Heart left ventricle (tissue), 16 donors: ENCODE results near the gene ZIC2. TPM values are rescaled to one million over a fixed set of nuclear protein-coding genes. Genes with fewer than 3 reads are reported as not detected.

Source experiments
- ATAC-seq, 4 donors: fragments of 200-7000 bp; cut with Tn5 transposase; one replicate each; pipeline ENCODE4 v1.9.1; 2020 to 2022; ENCODE audit warnings: moderate library complexity in 4 of 4, mild to moderate bottlenecking in 3 of 4, moderate number of reproducible peaks in 1 of 4
- DNase-seq, 5 donors: peaks; one replicate each; pipeline ENCODE4 v3.0.0-alpha.2; 2020
- H3K27ac ChIP-seq, 12 donors: fragments of 200-600 bp; sonication (generic) in 4 of 12; one replicate each; pipeline versions ENCODE4 v1.5.0 to v1.8.0; 2016 to 2022; ENCODE audit warnings: mild to moderate bottlenecking in 2 of 12
- H3K27me3 ChIP-seq, 9 donors: fragments of 200-600 bp; sonication (generic) in 2 of 9; one replicate each; pipeline versions ENCODE4 v1.5.1 to v1.8.0; 2016 to 2022; ENCODE audit warnings: mild to moderate bottlenecking in 3 of 9
- H3K36me3 ChIP-seq, 9 donors: fragments of 200-600 bp; sonication (generic) in 2 of 9; one replicate each; pipeline versions ENCODE4 v1.5.0 to v1.8.0; 2018 to 2022; ENCODE audit warnings: mild to moderate bottlenecking in 2 of 9
- H3K4me1 ChIP-seq, 12 donors: fragments of 200-600 bp; sonication (generic) in 4 of 12; one replicate each; pipeline versions ENCODE4 v1.5.0 to v1.8.0; 2016 to 2022; ENCODE audit warnings: mild to moderate bottlenecking in 3 of 12
- H3K4me3 ChIP-seq, 12 donors: fragments of 200-600 bp; sonication (generic) in 4 of 12; one replicate each; pipeline versions ENCODE4 v1.5.0 to v1.8.0; 2017 to 2022; ENCODE audit warnings: mild to moderate bottlenecking in 9 of 12, moderate library complexity in 4 of 12
- H3K9me3 ChIP-seq, 12 donors: fragments of 200-600 bp; sonication (generic) in 4 of 12; one replicate each; pipeline versions ENCODE4 v1.5.0 to v1.8.0; 2016 to 2022; ENCODE audit warnings: mild to moderate bottlenecking in 1 of 12
- POLR2A ChIP-seq, 2 donors: fragments of 450-650 bp; IDR thresholded peaks; one replicate each; pipeline ENCODE4 v1.6.1; 2017; ENCODE audit warnings: antibody characterized with exemption in 2 of 2, mild to moderate bottlenecking in 2 of 2, moderate library complexity in 2 of 2
- WGBS, 4 donors: extraction: QIAGEN DNeasy Blood & Tissue Kit in 2 of 4; methylation state at CpG; one replicate each; pipeline versions ENCODE4 v1.1.5 to v1.1.7; 2013 to 2018; 5-methylcytosine and 5-hydroxymethylcytosine counted together
- intact Hi-C, 10 donors: fragments of 100-400 bp; cut with DNase I; formaldehyde crosslinking; loops; one replicate each; pipeline versions ENCODE4 v1.11.1 to v1.14.2; 2022
- polyA plus RNA-seq, 2 donors: library from polyadenylated mRNA; stranded (reverse); fragments of 200-250 nt; gene quantifications; one replicate each; pipeline ENCODE4 v1.2.3, GENCODE V29; 2013
- total RNA-seq, 9 donors: library from RNA; depleted of rRNA in 2 of 9; stranded (reverse); fragments of >200 nt in 2 of 9; fragmentation: NEBNext Ultra II Directional in 3 of 9; extraction: Animal tissue kit (Norgen Biotek cat#: 25700) in 3 of 9; gene quantifications; one replicate each; pipeline versions ENCODE4 v1.1.0 to v1.2.4, GENCODE V29; 2016 to 2023
- TF ChIP-seq, protein P1 (sequence below), 12 donors: fragments of 200-600 bp; sonication (generic) in 4 of 12; IDR thresholded peaks; one replicate each; pipeline versions ENCODE4 v1.5.0 to v1.8.0; 2018 to 2022; ENCODE audit warnings: antibody characterized with exemption in 12 of 12, mild to moderate bottlenecking in 5 of 12
- donor health status: ischemic (EF 13 %, LVEDD 7.1; RV severe dilation, severe dysfunction).
- donor health status: healthy with polysubstance abuse.
- donor health status: DM: no; HTN: yes; CAD: no.
- donor health status: DM: no; HTN: no; CAD: no.
- donor health status: ischemic (EF 25% LVEDD 6.9; RV normal size, moderate dysfunction).
- donor health status: ischemic (EF 25% LVEDD 5.7; RV mildly dilated, moderate dysfunction).
- donor health status: healthy.
- donor health status: DM: yes; HTN: yes; CAD: no.
- donor health status: ischemic (EF 35%, LVEDD 5.7; RV mildly dilated, moderate dysfunction).
- donor health status: nonischemic (EF 11% LVEDD 7.7; RV severe dilation, severe dysfunction).
- donor health status: DM: yes; HTN: yes; CAD: no.
- donor health status: PGD.
- donor health status: ischemic (EF 29% LVEDD 5.4; RV normal size, mild dysfunction).
- donor health status: nonischemic (EF 23%, LVEDD 6.1; RV moderate dilation, normal function).

Gene ZIC2
- total and polyA plus RNA-seq, 11 donors, result not detected

GRCh38 chr13:99980824-99981734, 505 bp upstream of the ZIC2 start:
- Histone ChIP-seq H3K9me3 (peaks cover 0 to 5% (median 0%) of the 10 kb centered on the region in 12 donors), H3K36me3 (no peaks in the 10 kb centered on the region), H3K27me3 (peaks cover 70 to 99% (median 95%) of the 10 kb centered on the region in 9 donors), H3K4me3 (peak overlapping the region; percentile 9 to 58 (median 46)), H3K4me1 (peaks cover 4 to 43% (median 23%) of the 10 kb centered on the region in 12 donors), H3K27ac (no peak overlapping the region)
- DNase-seq (peak in 1 of 5 donors; percentile 56), ATAC-seq (peak in 1 of 4 donors; percentile 36)
- 1 to 3% (median 1%) methylated on average over 38 to 109 of the region's 110 CpGs for WGBS, 4 donors
- intact Hi-C loops, result no loop called here
- TF ChIP-seq POLR2A (IDR thresholded peaks at IDR 0.05), result no peak
- TF ChIP-seq, protein P1, sequence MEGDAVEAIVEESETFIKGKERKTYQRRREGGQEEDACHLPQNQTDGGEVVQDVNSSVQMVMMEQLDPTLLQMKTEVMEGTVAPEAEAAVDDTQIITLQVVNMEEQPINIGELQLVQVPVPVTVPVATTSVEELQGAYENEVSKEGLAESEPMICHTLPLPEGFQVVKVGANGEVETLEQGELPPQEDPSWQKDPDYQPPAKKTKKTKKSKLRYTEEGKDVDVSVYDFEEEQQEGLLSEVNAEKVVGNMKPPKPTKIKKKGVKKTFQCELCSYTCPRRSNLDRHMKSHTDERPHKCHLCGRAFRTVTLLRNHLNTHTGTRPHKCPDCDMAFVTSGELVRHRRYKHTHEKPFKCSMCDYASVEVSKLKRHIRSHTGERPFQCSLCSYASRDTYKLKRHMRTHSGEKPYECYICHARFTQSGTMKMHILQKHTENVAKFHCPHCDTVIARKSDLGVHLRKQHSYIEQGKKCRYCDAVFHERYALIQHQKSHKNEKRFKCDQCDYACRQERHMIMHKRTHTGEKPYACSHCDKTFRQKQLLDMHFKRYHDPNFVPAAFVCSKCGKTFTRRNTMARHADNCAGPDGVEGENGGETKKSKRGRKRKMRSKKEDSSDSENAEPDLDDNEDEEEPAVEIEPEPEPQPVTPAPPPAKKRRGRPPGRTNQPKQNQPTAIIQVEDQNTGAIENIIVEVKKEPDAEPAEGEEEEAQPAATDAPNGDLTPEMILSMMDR (IDR thresholded peaks at IDR 0.05), result no peak

GRCh38 chr13:99982036-99982730, 599 bp downstream of the ZIC2 start:
- DNase-seq (no peak), ATAC-seq (no peak)
- 1 to 8% (median 1%) methylated on average over 2 to 98 of the region's 98 CpGs for WGBS, 4 donors
- intact Hi-C loops, result no loop called here
- TF ChIP-seq, protein P1 (IDR thresholded peaks at IDR 0.05), result no peak
- no peak for TF ChIP-seq POLR2A (IDR thresholded peaks at IDR 0.05)
- Histone ChIP-seq H3K4me3 (peak overlapping the region in 10 of 12 donors; percentile 9 to 58 (median 48)), H3K4me1 (peaks cover 4 to 43% (median 23%) of the 10 kb centered on the region in 12 donors), H3K36me3 (no peaks in the 10 kb centered on the region), H3K27me3 (peaks cover 81 to 99% (median 95%) of the 10 kb centered on the region in 9 donors), H3K27ac (no peak overlapping the region), H3K9me3 (peaks cover 0 to 5% (median 0%) of the 10 kb centered on the region in 12 donors)

GRCh38 chr13:99982731-99983498, 1.3 kb downstream of the ZIC2 start:
- intact Hi-C loops, result no loop called here
- WGBS, 4 donors, result 4 to 13% (median 6%) methylated on average over 23 to 48 of the region's 48 CpGs
- peaks cover 83 to 99% (median 95%) of the 10 kb centered on the region in 9 donors for H3K27me3 ChIP-seq
- no peak overlapping the region for H3K4me3 ChIP-seq
- H3K9me3 ChIP-seq, result peaks cover 0 to 5% (median 0%) of the 10 kb centered on the region in 12 donors
- no peak for ATAC-seq
- H3K4me1 ChIP-seq, result peaks cover 4 to 42% (median 23%) of the 10 kb centered on the region in 12 donors
- no peak for DNase-seq
- no peaks in the 10 kb centered on the region for H3K36me3 ChIP-seq
- H3K27ac ChIP-seq, result no peak overlapping the region
- TF ChIP-seq POLR2A (IDR thresholded peaks at IDR 0.05), result no peak
- TF ChIP-seq, protein P1 (IDR thresholded peaks at IDR 0.05), result no peak
